GM18870 (cell line): Measurements from ENCODE around the gene FAM98C.
"Not testable (repeated sequence)": the region's sequence is repeated elsewhere in the genome, so short reads cannot be mapped to it uniquely, and the experiment has no call there.

Experiments used
- ATAC-seq: cut with Tn5 transposase; IDR thresholded peaks from one replicate; pipeline ENCODE4 v1.9.1; 2021; ENCODE audit warnings: moderate library complexity; ENCODE audit not compliant: unreplicated experiment

Gene FAM98C

DNA sequence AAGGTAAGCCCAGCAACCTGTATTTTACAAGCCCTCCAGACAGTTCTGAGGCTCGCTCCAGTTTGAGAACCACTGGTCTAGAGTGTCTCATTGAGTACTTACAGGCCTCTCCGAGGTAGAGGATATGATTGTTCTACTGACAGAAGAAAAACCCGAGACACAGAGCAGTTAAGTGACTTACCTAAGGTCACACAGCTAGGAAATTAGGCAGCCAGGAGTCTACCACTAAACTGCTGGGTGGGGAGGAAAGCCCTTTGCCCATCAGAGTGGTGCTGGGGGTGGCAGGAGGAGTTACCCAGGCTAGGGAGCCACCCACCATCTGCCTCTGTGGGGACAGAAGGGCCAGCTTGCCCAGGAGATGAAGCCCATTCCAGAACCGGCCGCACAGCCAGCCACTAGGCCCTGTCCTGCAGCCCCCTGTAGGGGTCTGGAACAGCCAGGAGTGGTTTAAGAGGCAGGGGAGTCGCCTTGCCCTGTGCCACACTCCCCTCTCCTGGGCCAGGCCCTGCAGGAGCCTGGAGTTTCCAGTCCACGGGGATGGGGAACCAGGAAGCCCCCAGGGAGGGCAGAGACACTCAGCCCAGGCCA is 22.4 kb downstream of the FAM98C start:
- no peak for ATAC-seq

DNA sequence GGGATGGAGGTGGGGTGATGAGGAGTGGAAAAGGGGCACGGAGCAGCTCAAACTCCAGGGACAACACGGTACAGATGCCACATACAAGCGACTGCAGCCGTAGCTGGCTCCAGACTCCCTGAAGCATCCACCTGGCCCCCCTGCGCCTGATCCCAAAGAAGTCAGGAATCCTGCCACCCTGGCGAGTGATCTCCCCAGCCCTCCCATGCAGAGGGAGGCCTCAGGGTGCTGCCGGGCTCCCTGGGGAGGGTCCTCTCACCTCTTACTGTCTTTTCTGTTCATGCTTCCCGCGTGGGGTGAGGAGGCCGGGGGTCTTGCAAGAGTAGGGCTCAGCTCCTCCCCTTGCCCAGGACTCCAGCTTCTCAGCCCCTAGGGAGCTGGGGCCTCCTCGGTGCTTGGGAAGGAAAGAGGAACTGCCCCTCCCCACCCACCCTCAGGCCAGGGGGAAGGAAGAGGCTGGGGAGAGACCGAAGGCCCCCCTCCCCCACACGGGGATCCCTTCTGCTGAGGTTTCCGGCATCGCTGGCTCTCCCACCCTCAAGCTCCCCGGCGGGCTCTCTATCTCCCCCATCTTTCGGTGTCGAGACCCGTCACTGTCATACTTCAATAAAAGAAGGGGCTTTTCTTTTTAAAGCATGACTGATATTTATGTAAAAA is 23.0 kb downstream of the FAM98C start, which contains the start of gene RASGRP4:
TSS of gene RASGRP4 (minus strand) at position 410 of the 657 bp plus-strand sequence. CDS start at position 282, 128 bp downstream.
- ATAC-seq, result no peak

- ATAC-seq, result not testable (repeated sequence)
These were observed 24.3 kb downstream of the FAM98C start for GRCh38 chr19:38427035-38427677.

DNA sequence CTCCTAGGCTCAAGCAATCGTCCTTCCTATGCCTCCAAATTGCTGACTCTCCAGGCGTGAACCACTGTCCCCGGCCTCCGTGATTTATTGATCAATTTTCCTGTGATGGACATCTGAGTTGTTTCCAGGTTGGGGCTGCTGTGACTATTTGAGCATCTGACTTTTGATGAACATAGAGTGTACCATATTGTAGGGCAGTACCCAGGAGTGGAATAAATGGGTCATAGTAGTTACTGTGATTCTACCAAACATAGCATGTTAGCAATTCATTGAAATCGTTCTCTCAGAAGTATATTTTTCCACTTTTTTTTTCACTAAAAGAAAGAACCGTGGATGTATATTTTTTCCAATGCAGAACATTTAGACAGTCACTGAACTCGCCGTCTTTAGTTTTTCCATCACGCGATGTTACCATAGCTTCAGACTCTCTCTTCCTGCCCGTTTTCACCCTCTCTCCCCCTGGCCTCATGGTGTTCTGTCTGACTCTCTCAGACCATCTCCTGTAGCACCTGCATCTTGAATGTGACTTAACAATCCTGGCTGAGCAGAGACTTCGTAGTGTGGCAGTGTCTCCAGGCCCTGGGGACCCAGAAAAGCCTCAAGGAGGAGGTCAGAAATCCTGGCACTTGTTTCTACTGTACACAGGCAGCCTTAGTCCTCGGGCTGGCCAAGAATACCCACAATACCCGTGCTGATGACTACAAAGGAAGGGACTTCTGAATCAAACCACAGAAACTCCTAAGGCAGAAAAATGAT is 26.3 kb downstream of the FAM98C start:
- no peak for ATAC-seq

DNA sequence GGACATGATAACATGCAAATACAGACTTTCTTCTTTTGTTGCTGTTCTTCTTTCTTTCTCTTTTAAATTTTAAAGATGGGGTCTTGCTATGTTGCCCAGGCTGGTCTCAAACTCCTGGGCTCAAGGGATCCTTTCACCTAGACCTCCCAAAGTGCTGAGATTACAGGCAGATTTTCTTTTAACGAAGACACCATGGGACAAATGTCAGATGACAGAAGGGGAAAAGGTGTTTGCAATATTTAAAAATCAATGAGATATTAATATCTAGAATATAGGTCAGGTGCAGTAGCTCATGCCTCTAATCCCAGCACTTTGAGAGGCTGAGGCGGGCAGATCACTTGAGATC is 26.9 kb downstream of the FAM98C start:
- ATAC-seq, result no peak

DNA sequence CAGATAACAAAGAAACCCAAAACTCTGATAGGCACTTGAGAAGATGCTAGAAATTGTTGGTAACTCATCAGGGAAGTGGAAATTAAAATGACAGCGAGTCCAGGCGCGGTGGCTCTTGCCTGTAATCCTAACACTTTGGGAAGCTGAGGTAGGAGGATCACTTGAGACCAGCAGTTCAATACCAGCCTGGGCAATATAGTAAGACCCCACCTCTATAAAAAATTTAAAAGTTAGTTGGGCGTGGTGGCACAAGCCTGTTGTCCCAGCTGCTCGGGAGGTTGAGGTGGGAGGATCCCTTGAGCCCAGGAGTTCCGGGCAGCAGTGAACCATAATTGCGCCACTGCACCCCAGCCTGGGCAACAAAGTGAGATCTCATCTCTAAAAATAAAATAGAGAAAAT is 28.0 kb downstream of the FAM98C start:
- no peak for ATAC-seq

GRCh38 chr19:38433268-38433733 is 30.4 kb downstream of the FAM98C start, which contains the start of gene RYR1:
RYR1 (plus strand) TSS chr19:38433691; CDS start chr19:38433830, 139 bp downstream.
- ATAC-seq, result no peak

DNA sequence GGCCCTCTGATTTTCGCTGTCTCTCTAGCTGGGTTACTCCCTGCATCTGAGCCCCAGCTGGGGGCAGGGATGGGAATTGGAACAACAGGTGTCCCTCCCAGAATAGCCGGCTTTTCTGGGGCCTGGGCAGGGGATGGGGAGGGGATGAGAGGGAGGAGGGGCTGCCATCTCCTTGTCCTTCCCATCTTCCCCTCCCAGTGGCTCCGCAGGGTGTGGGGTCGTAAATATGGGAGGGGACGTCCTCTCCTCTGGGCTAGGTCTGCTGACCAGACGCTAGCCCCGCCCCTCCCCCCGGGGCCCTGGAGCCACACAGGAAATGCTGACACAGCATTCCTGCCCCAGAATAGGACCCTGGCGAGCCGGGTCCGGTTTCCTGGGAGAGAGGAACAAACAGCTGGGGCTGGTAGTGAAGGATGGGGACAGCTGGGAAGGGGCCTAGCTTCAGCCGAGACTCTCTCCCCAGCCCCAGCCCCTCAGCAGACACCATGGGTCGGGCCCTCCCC is 31.7 kb downstream of the FAM98C start:
- ATAC-seq, result no peak

DNA sequence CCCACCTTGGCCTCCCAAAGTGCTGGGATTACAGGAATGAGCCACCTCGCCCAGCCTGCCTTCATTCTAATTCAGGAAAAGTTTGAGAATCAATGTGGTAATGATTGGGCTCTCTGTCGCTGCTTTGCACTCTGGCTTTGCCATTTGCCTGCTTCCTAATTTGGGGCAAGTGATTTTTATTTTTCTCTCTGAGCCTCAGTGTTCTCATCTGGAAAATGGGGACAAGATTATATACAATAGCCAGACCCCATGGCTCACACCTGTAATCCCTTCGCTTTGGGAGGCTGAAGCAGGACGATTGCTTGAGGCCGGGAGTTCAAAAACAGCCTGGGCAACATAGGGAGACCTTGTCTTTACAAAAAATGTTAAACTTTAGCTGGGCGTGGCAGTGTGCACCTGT is 34.4 kb downstream of the FAM98C start:
- no peak for ATAC-seq

DNA sequence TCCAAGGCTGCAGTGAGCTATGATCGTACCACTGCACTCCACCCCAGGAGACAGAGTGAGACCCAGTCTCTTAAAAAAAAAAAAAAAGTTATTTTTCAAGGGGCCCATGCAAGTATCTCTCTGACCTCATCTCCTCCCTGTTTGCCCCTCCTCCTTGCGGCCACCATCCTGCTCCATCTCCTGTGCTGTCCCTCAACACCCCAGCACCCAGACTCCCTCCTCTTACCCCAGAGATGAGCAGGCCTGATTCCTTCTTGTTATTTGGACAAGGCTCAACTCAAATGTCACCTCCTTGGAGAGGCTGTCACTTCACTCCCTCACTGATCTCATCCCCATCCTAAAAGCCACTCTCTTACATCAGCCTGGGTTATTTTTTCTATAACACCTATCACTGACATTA is 35.0 kb downstream of the FAM98C start:
- ATAC-seq, result no peak

GRCh38 chr19:38440592-38440991 is 37.7 kb downstream of the FAM98C start:
- ATAC-seq, result no peak

DNA sequence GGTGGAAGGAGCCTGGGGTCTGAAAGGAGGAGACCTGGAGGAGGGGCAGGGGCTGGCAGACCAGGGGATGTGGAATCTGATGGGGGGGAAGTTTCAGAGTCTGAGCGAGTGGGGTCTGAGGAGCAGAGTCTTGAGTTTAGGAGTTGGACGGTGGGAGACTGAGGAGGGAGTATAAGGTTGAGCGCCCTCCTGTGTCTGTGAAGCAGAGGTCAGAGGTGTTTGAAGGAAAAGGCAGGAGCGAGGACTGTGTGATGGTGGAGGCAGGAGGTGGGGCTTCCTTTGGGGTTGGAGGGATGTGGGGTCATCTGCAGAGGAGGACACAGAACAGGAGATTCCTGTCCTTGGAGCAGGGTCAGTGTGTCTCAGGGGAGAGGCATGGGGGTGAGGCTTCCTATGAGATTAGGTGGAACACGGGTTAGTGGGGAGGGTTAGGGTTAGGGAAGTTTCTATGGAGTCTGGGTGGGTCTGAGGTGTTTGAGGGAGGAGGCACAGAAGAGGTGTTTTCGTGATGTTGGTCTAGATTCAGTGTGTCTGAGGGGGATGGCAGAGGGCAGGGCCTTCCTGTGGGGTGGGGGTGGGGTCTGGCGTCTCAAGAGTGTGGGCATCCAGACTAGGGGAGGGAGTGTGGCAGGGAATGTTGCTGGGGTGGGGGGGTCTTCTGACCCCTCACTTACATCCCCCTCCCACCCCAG is 38.9 kb downstream of the FAM98C start:
- ATAC-seq, result no peak

GRCh38 chr19:38442736-38443135 is 39.8 kb downstream of the FAM98C start:
- ATAC-seq, result no peak

DNA sequence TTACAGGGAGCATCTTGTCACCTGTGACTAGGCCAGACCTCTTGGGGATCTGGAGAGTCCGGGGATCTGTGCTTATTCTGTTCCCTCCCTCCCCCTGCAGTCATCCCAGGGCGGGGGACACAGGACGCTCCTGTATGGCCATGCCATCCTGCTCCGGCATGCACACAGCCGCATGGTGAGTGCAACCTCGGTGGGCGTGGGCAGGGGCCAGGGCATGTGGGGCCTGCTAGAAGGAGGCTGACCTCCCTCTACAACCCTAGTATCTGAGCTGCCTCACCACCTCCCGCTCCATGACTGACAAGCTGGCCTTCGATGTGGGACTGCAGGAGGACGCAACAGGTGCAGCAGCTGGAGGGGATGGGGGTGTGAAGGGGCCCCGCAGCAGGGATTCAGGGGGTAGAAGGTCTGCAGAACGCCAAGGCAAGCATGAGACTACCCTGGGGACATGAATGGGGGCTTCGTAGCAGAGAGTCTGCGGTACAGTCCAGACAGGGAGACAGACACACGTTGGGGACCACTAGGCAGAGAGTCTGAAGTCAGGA is 40.6 kb downstream of the FAM98C start:
- ATAC-seq, result no peak

GRCh38 chr19:38444026-38444425 is 41.1 kb downstream of the FAM98C start:
- ATAC-seq, result no peak

DNA sequence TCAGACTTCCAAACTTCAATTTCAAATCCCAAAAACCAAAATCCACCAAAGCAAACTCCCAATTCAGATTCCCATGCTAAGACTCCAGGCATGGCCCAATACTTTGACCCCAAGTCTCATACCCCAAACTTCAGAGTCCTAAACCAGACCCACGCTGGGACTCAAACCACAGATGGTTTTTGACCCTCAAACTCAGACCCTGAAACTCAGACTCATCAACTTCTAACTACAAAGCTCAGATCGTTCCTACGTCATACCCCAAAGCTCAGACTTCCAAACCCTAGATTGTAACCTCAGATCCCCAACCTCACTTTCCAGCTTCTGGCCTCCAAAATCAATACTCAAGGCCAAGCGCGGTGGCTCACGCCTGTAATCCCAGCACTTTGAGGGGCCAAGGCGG is 42.5 kb downstream of the FAM98C start:
- ATAC-seq, result no peak

- ATAC-seq, result no peak
These were observed 45.3 kb downstream of the FAM98C start for GRCh38 chr19:38448225-38448624.

DNA sequence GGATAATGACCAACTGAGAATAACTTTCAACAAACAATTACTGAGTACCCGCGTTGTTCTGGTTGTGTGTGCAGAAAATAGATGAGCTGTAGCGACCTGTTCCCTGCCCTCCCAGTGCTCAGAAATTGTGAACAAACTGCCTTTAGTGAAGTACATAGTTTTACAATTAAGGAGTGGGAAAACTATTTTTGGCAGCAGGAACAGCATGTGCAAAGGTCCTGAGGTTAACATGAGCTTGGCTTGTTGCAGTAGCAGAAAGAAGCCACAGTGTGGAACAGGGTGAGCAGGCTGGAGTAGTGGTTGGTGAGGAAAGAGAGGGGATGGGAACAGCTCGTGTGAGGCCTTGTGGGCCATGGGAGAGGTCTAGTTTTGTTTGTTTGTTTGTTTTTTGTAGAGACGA is 46.6 kb downstream of the FAM98C start:
- ATAC-seq, result no peak

DNA sequence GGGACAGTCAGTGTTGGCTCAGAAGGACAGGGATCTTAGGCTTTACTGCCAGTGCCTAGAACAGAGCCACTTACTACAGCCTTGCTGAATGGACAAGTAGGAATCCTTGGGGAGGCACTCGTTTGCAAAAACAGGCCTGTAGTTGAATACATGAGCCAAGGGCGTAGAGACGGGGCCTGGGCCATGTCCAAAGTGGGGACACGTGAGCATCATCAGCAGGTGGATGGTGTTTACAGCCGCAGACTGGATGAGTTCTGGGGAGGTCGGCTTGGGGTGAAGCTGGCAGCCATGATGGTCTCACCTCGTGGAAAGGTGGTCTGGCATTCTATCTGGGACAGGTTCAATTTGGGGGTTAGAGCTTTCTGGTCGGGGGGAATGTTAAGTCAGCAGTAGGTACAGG is 48.1 kb downstream of the FAM98C start:
- ATAC-seq, result no peak

- no peak for ATAC-seq
These were observed 48.7 kb downstream of the FAM98C start for GRCh38 chr19:38451629-38452028.
